ENCODE data around the gene NMNAT2. TPM values are rescaled to one million over a fixed set of nuclear protein-coding genes. Genes with fewer than 3 reads are reported as not detected.

NMNAT2 gene
- total and polyA plus RNA-seq, 2 of the 8 experiments (the other 6 are each of a cell fraction or from before 2014, with no cell fraction given), result 6.5 to 20.9 TPM

DNA sequence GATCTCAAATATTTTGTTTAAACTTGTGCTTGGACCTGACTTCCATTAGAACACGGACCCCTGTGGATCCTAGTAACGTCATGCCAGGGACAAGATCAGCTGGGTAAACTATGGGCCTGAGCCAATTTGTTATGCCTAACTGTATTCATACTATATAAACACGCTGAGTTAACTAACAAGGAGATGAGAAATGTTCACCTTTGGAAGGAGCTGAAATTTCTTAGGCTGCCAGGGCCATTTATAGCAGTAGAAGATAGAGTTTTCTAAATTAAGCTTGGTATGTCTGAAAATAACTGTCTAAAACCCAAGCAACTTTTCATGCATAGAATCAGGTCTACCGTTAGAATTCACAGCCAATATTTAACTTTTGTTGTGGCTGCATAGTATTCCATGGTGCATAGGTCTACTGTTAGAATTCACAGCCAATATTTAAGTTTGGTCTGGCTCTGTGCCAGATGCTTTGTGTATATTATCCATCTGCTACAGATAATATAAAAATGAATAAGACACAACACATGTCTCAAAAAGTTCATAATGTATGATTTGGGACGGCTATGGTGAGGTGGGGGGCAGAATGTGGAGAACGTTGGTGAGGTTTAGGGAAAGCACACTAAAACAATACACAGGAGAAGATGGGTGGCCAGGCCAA lies 61.5 kb downstream of the NMNAT2 start:
- Histone ChIP-seq H3K18ac (ENCODE audit: extremely low read depth, low read length) (no peak overlapping the region), H3K56ac (replicated peaks; ENCODE audit: insufficient read length, low read depth, low read length) (no peak overlapping the region), H4K8ac (ENCODE audit: extremely low read depth, insufficient read depth, low read length) (no peak overlapping the region), H2AK5ac (ENCODE audit: low read depth, low read length) (no peak overlapping the region), H2AFZ (ENCODE audit: low read length) (no peak overlapping the region), H3K4ac (replicated peaks; ENCODE audit: insufficient read length, low read depth, low read length) (no peak overlapping the region), H3K9me3 (ENCODE audit: insufficient read depth in 2 of 2, low read depth in 1 of 2, low read length in 1 of 2) (no peaks in the 10 kb centered on the region), H3K79me2 (ENCODE audit: control insufficient read depth in 1 of 2, insufficient read depth in 2 of 2, low read length in 2 of 2) (no peaks in the 10 kb centered on the region), H2BK12ac (ENCODE audit: low read depth, low read length) (no peak overlapping the region), H4K20me1 (replicated peaks in 1 of 2; ENCODE audit: control insufficient read depth in 1 of 2, insufficient read depth in 2 of 2, low read length in 2 of 2) (no peaks in the 10 kb centered on the region), H2BK120ac (replicated peaks; ENCODE audit: low read depth, low read length) (no peak overlapping the region), H3K27me3 (replicated peaks in 1 of 4; ENCODE audit: control insufficient read depth in 3 of 4, extremely low read depth in 1 of 4, insufficient read depth in 3 of 4, low read length in 3 of 4) (no peaks in the 10 kb centered on the region), H2BK5ac (ENCODE audit: low read depth, low read length) (no peak overlapping the region), H4K91ac (replicated peaks; ENCODE audit: insufficient read length, low read length) (no peak overlapping the region), H3K79me1 (ENCODE audit: low read depth, low read length) (no peaks in the 10 kb centered on the region), H3K9ac (replicated peaks in 1 of 4; ENCODE audit: extremely low read depth in 1 of 4, low read depth in 3 of 4, low read length in 3 of 4) (no peak overlapping the region), H3K4me1 (replicated peaks in 1 of 4; ENCODE audit: control insufficient read depth in 3 of 4, insufficient read depth in 4 of 4, low read length in 3 of 4) (peaks cover 0 to 10% (median 1%) of the 10 kb centered on the region in 4 experiments; a peak in 3 of 7 replicates), H3K4me3 (ENCODE audit: extremely low read depth in 1 of 4, insufficient read depth in 2 of 4, low read depth in 3 of 4, low read length in 4 of 4) (no peak overlapping the region), H3K4me2 (ENCODE audit: insufficient read depth in 1 of 2, low read depth in 2 of 2, low read length in 2 of 2) (no peak overlapping the region), H2BK15ac (ENCODE audit: low read length) (no peak overlapping the region), H2BK20ac (ENCODE audit: low read length) (no peak overlapping the region), H3K14ac (ENCODE audit: insufficient read length) (no peak overlapping the region), H3K27ac (ENCODE audit: low read depth, low read length) (no peak overlapping the region), H3K23me2 (ENCODE audit: low read depth, low read length) (no peaks in the 10 kb centered on the region), H3K23ac (ENCODE audit: insufficient read length) (no peak overlapping the region), H3K36me3 (ENCODE audit: control insufficient read depth in 2 of 4, insufficient read depth in 4 of 4, low read length in 3 of 4) (no peaks in the 10 kb centered on the region), H4K5ac (ENCODE audit: insufficient read length, low read depth, low read length) (no peak overlapping the region)
- ChIA-PET POLR2A (ENCODE audit: partially characterized antibody) (interaction anchor here (1.5 kb wide), 1 partner anchor 13 kb away, joined by 4 read pairs; no protein-coding TSS in a partner anchor), CTCF (ENCODE audit: partially characterized antibody) (interaction anchor here (0.9 kb wide), 1 partner anchor 9 kb away, joined by 3 read pairs; no protein-coding TSS in a partner anchor)
- WGBS, 2 experiments (ENCODE audit: extremely low coverage in 1 of 2, insufficient coverage in 1 of 2, insufficient read length in 1 of 2, insufficient replicate concordance in 2 of 2, low coverage in 1 of 2, low lambda C conversion rate in 2 of 2, missing lambda C conversion rate in 1 of 2), result 87% methylated on average over 6 of the region's 6 CpGs; no CpG with 5 or more reads in 1 of the 2 experiments
- DNase-seq (ENCODE audit: low read depth in 1 of 2, low spot score in 2 of 2), result no peak
- TF ChIP-seq CBX8 (IDR thresholded peaks at IDR 0.05; ENCODE audit: borderline replicate concordance, low read depth, low read length) (no peak), MAFK (IDR thresholded peaks at IDR 0.05; ENCODE audit: low read depth, low read length) (no peak)
- FAIRE-seq, result no peak
